GM19324 (cell line): ENCODE data around the gene RAD52.

Experiments
- ATAC-seq: cut with Tn5 transposase; IDR thresholded peaks from one replicate; pipeline ENCODE4 v1.9.1; 2021; ENCODE audit warnings: mild to moderate bottlenecking, moderate library complexity; ENCODE audit not compliant: unreplicated experiment, low FRiP score

The RAD52 gene

GRCh38 chr12:884746-885414 is 64.6 kb downstream of the RAD52 start:
- ATAC-seq = no peak

- no peak for ATAC-seq
These were observed 68.8 kb downstream of the RAD52 start for GRCh38 chr12:880656-881055.

- ATAC-seq = no peak
These were observed 69.9 kb downstream of the RAD52 start for GRCh38 chr12:879641-880040.

- no peak for ATAC-seq
These were observed 75.5 kb downstream of the RAD52 start for GRCh38 chr12:873954-874353.

- no peak for ATAC-seq
These were observed 79.1 kb downstream of the RAD52 start for GRCh38 chr12:870378-870777.

GRCh38 chr12:868722-869121 is 80.8 kb downstream of the RAD52 start:
- no peak for ATAC-seq

- ATAC-seq = no peak
These were observed 81.6 kb downstream of the RAD52 start for GRCh38 chr12:867905-868304.

- no peak for ATAC-seq
These were observed 83.9 kb downstream of the RAD52 start for GRCh38 chr12:865614-866013.

GRCh38 chr12:863285-863684 is 86.2 kb downstream of the RAD52 start:
- ATAC-seq = no peak

GRCh38 chr12:862303-862911 is 87.1 kb downstream of the RAD52 start:
- ATAC-seq = no peak
